Measurements from ENCODE around the gene EP400.

EP400 gene

DNA sequence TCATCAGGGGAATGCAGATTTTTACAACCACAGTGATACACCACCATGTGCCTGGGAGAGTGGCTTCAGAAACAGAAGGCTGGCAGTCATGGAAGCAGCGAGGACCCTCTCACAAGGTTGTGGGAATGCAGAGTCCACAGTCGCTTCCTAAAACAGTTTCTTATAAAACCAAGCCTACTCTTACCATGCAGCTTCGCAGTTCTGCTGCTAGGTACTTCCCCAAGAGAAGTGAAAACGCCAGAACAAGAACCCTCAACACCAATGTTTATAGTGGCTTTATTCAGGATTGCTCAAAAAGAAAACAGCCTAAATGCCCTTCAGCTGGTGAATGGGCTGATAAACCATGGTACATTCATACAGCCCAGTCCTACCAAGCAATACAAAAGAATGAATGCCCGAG, 107.2 kb downstream of the EP400 start:
- H3K36me3 ChIP-seq (ENCODE audit: control insufficient read depth, insufficient read depth, low read length), result peaks cover 21% of the 10 kb centered on the region
- WGBS, 2 experiments, result 94 to 100% methylated on average over 5 of the region's 5 CpGs
- H3K4me1 ChIP-seq (ENCODE audit: control insufficient read depth, insufficient read depth, low read length), result no peaks in the 10 kb centered on the region
- H3K27ac ChIP-seq (ENCODE audit: insufficient read depth, low read depth, low read length, poor library complexity, severe bottlenecking), result no peak overlapping the region
- H3K4me3 ChIP-seq (ENCODE audit: insufficient read depth, low read depth, low read length), result no peak overlapping the region
- no peaks in the 10 kb centered on the region for H3K9me3 ChIP-seq (ENCODE audit: control insufficient read depth, low read length)
- no peaks in the 10 kb centered on the region for H3K27me3 ChIP-seq (ENCODE audit: control insufficient read depth, insufficient read depth, low read length, poor library complexity, severe bottlenecking)

DNA sequence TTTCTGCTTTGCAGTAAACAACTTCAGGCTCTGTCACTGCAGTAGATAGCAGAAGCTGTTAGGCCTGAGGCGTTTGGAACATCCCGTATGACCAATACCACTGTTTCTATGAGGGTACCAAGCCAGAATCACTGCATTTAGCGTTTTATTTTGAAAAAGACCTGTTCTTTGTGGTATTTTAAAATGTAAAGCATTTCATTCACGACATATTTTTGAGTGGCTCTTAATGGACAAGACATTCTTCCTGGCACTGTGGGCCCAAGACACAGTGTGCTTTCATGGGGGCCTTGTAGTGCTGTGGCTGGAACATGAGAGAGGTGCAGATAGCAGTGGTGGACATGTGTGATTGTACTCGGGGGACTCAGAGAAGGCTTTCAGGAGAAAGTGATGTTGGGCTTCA, 107.9 kb downstream of the EP400 start:
- WGBS, 2 experiments, result 96 to 97% methylated on average over 5 of the region's 5 CpGs
- Histone ChIP-seq H3K27ac (ENCODE audit: insufficient read depth, low read depth, low read length, poor library complexity, severe bottlenecking) (no peak overlapping the region), H3K36me3 (ENCODE audit: control insufficient read depth, insufficient read depth, low read length) (peaks cover 25% of the 10 kb centered on the region)

DNA sequence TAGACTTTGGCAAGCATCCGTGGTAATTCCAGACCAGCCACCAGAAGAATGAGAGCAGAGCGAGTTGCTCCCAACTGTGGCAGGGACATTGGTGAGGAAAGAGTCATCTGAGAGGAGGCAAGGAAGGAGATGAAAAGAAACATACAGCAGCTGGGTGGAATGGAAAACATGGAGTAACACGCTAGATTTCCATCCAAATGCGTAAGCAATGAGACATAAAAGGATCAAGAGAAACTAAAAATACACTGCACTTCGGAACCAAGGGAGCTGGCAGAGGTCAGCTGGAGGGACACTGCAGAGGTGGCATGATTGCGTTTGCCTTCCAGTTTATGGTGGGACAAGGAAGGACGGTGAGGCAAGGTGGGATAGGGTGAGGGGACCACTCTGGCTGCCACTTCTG, 111.5 kb downstream of the EP400 start:
- Histone ChIP-seq H3K4me3 (ENCODE audit: insufficient read depth, low read depth, low read length) (no peak overlapping the region), H3K36me3 (ENCODE audit: control insufficient read depth, insufficient read depth, low read length) (peaks cover 25% of the 10 kb centered on the region)
- 97% methylated on average over 7 of the region's 7 CpGs for WGBS, 2 experiments

More for the DNA sequence above, 107.9 kb downstream of the EP400 start:
- Histone ChIP-seq H3K9me3 (ENCODE audit: control insufficient read depth, low read length) (no peaks in the 10 kb centered on the region), H3K27me3 (ENCODE audit: control insufficient read depth, insufficient read depth, low read length, poor library complexity, severe bottlenecking) (no peaks in the 10 kb centered on the region), H3K4me1 (ENCODE audit: control insufficient read depth, insufficient read depth, low read length) (no peaks in the 10 kb centered on the region), H3K4me3 (ENCODE audit: insufficient read depth, low read depth, low read length) (no peak overlapping the region)

DNA sequence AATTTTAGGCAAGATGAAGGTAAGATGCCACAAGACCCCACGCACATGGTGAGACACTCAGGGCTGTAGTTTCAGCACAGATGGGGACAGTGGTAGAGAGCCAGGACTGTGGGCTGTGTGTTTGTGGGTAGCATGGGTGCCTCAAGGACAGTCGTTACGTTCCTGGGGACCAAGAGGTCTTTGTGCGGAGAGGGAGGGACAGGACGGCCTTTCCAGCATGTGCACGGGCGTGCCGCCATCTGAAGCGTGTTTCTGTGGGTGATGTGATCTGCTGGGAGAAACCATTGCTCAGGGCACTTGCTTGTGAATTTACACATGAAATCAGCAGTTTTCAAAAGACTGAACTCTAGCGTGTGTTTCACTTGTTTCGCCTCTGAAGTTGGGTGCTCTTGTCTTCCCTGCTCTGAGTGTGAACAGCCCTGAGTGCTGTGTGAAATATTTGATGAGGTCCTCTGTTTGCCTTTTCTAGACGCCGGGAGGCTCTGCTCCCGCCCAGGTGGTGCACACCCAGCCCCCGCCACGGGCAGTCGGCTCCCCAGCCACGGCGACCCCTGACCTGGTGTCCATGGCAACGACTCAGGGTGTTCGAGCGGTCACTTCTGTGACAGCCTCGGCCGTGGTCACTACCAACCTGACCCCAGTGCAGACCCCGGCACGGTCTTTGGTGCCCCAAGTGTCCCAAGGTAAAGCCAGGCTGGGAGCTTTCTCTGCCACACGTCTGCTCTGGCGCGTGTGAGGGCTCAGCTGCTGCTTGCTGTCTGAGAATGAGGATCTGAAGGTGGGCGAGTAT, 112.1 kb downstream of the EP400 start:
- Histone ChIP-seq H3K9me3 (ENCODE audit: control insufficient read depth, low read length) (no peaks in the 10 kb centered on the region), H3K27ac (ENCODE audit: insufficient read depth, low read depth, low read length, poor library complexity, severe bottlenecking) (no peak overlapping the region), H3K4me1 (ENCODE audit: control insufficient read depth, insufficient read depth, low read length) (no peaks in the 10 kb centered on the region), H3K27me3 (ENCODE audit: control insufficient read depth, insufficient read depth, low read length, poor library complexity, severe bottlenecking) (no peaks in the 10 kb centered on the region), H3K4me3 (ENCODE audit: insufficient read depth, low read depth, low read length) (no peak overlapping the region), H3K36me3 (ENCODE audit: control insufficient read depth, insufficient read depth, low read length) (peaks cover 30% of the 10 kb centered on the region)
- WGBS, 2 experiments, result 93 to 95% methylated on average over 30 of the region's 30 CpGs

More for the DNA sequence above, 111.5 kb downstream of the EP400 start:
- Histone ChIP-seq H3K9me3 (ENCODE audit: control insufficient read depth, low read length) (no peaks in the 10 kb centered on the region), H3K27ac (ENCODE audit: insufficient read depth, low read depth, low read length, poor library complexity, severe bottlenecking) (no peak overlapping the region), H3K27me3 (ENCODE audit: control insufficient read depth, insufficient read depth, low read length, poor library complexity, severe bottlenecking) (no peaks in the 10 kb centered on the region), H3K4me1 (ENCODE audit: control insufficient read depth, insufficient read depth, low read length) (no peaks in the 10 kb centered on the region)

DNA sequence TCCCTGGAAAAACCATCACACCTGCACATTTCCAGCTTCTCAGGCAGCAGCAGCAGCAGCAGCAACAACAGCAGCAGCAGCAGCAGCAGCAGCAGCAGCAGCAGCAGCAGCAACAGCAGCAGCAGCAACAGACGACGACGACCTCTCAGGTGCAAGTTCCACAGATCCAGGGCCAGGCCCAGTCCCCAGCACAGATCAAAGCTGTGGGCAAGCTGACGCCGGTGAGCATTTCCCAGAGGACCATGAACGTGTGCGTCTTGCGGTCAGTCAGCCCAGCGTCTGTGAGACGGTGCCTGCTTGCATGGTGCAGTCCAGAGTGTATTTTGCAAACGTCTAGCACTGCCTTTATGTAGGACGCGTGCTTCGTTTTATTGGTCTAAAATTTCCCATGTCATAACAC, 112.7 kb downstream of the EP400 start:
- Histone ChIP-seq H3K36me3 (ENCODE audit: control insufficient read depth, insufficient read depth, low read length) (peaks cover 32% of the 10 kb centered on the region), H3K4me3 (ENCODE audit: insufficient read depth, low read depth, low read length) (no peak overlapping the region), H3K27me3 (ENCODE audit: control insufficient read depth, insufficient read depth, low read length, poor library complexity, severe bottlenecking) (no peaks in the 10 kb centered on the region), H3K27ac (ENCODE audit: insufficient read depth, low read depth, low read length, poor library complexity, severe bottlenecking) (no peak overlapping the region), H3K9me3 (ENCODE audit: control insufficient read depth, low read length) (no peaks in the 10 kb centered on the region), H3K4me1 (ENCODE audit: control insufficient read depth, insufficient read depth, low read length) (no peaks in the 10 kb centered on the region)
- WGBS, 2 experiments, result 96 to 97% methylated on average over 14 of the region's 14 CpGs

DNA sequence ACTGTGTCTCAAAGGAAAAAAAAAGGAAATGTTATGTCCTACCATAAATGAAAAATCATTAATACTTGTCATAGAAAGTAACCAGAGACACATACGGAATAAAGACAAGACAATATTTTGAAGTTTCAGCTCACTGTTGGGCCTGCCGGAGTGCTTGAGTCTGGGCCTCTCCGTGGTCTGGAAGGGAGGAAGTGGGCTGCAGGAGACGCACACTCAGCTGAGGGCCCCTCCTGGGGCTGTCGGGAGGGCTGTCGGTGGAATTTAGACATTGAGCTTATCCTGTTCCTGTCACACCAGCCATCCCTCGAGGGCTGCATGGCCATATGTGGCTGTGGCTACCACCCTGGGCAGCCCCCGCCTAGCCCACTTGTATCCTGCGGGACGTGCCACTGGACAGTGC, 113.7 kb downstream of the EP400 start:
- 96 to 98% methylated on average over 10 of the region's 10 CpGs for WGBS, 2 experiments
- H3K9me3 ChIP-seq (ENCODE audit: control insufficient read depth, low read length), result no peaks in the 10 kb centered on the region
- H3K27ac ChIP-seq (ENCODE audit: insufficient read depth, low read depth, low read length, poor library complexity, severe bottlenecking), result no peak overlapping the region
- peaks cover 35% of the 10 kb centered on the region for H3K36me3 ChIP-seq (ENCODE audit: control insufficient read depth, insufficient read depth, low read length)
- H3K4me1 ChIP-seq (ENCODE audit: control insufficient read depth, insufficient read depth, low read length), result no peaks in the 10 kb centered on the region
- H3K27me3 ChIP-seq (ENCODE audit: control insufficient read depth, insufficient read depth, low read length, poor library complexity, severe bottlenecking), result no peaks in the 10 kb centered on the region
- H3K4me3 ChIP-seq (ENCODE audit: insufficient read depth, low read depth, low read length), result no peak overlapping the region

DNA sequence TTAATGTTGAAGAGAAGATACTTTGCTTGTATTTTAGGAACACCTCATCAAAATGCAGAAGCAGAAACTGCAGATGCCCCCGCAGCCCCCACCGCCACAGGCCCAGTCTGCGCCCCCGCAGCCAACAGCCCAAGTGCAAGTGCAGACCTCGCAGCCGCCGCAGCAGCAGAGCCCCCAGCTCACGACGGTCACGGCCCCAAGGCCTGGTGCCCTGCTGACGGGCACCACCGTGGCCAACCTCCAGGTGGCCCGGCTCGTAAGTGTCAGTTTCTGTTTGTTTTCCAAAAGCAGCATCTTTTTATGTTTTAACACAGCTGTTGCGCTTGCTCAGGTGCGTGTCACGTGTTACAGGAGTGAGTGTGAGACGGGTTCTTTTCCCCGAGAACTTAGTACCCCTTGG, 114.9 kb downstream of the EP400 start:
- no peak overlapping the region for H3K4me3 ChIP-seq (ENCODE audit: insufficient read depth, low read depth, low read length)
- 96% methylated on average over 19 of the region's 19 CpGs for WGBS, 2 experiments
- peaks cover 35% of the 10 kb centered on the region for H3K36me3 ChIP-seq (ENCODE audit: control insufficient read depth, insufficient read depth, low read length)
- H3K9me3 ChIP-seq (ENCODE audit: control insufficient read depth, low read length), result no peaks in the 10 kb centered on the region
- H3K4me1 ChIP-seq (ENCODE audit: control insufficient read depth, insufficient read depth, low read length), result no peaks in the 10 kb centered on the region
- H3K27me3 ChIP-seq (ENCODE audit: control insufficient read depth, insufficient read depth, low read length, poor library complexity, severe bottlenecking), result no peaks in the 10 kb centered on the region
- H3K27ac ChIP-seq (ENCODE audit: insufficient read depth, low read depth, low read length, poor library complexity, severe bottlenecking), result no peak overlapping the region

DNA sequence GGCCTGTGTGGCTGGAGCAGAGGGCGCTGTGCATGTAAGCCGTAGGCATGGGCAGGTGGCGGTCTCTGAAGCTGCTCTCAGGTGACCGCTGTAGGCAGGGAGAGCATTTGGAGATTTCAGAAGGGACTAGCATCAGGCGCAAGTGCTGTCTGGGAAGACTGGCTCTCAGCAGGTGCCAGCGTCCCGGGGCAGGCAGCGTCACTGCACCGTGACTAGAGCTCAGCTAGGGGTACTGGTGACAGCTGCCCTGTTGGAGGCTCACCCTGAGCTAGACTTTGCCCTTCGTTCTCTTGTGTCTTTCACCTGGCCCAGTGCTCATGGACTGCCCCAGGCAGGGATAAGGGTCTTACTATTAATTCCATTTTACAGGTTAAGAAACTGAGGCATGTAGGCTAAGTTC, 115.5 kb downstream of the EP400 start:
- H3K36me3 ChIP-seq (ENCODE audit: control insufficient read depth, insufficient read depth, low read length), result peaks cover 35% of the 10 kb centered on the region
- no peaks in the 10 kb centered on the region for H3K27me3 ChIP-seq (ENCODE audit: control insufficient read depth, insufficient read depth, low read length, poor library complexity, severe bottlenecking)
- 96% methylated on average over 10 of the region's 10 CpGs for WGBS, 2 experiments
- no peak overlapping the region for H3K4me3 ChIP-seq (ENCODE audit: insufficient read depth, low read depth, low read length)
- H3K4me1 ChIP-seq (ENCODE audit: control insufficient read depth, insufficient read depth, low read length), result no peaks in the 10 kb centered on the region
- no peak overlapping the region for H3K27ac ChIP-seq (ENCODE audit: insufficient read depth, low read depth, low read length, poor library complexity, severe bottlenecking)
- H3K9me3 ChIP-seq (ENCODE audit: control insufficient read depth, low read length), result no peaks in the 10 kb centered on the region

DNA sequence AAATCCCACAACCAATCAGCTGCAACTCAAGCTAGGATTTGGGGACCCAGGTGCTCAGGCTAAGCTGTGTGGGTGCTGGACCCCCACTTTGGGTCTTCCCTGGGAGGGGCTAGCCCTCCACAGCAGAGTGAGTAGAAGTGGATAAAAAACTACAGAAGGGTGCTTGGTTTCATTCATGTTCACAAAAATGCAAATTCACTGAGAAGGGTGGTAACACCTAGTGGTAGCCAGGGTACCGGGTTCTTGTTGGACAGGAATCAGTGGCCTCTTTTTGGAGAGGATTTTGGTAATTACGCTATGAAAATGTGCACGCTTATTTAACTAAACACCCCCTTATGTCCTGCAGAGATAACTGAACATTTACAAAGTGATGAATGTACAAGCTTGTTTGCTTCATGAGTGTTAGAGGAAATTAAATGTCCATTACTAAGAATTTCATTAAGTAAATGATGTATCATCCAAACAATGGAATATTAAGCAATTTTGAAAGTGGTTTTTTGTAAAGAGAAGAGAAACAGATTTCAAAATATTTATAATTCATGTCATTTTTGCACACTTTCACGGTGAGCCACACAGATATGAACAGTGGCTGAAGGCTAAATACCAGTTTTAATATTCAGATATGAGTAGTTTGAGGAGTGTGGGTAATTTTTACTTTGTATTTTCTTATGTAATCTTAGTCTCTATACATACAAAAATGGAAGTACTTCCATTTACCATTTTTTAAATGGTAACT, 116.0 kb downstream of the EP400 start:
- Histone ChIP-seq H3K27me3 (ENCODE audit: control insufficient read depth, insufficient read depth, low read length, poor library complexity, severe bottlenecking) (no peaks in the 10 kb centered on the region), H3K4me1 (ENCODE audit: control insufficient read depth, insufficient read depth, low read length) (no peaks in the 10 kb centered on the region), H3K27ac (ENCODE audit: insufficient read depth, low read depth, low read length, poor library complexity, severe bottlenecking) (no peak overlapping the region), H3K4me3 (ENCODE audit: insufficient read depth, low read depth, low read length) (no peak overlapping the region), H3K9me3 (ENCODE audit: control insufficient read depth, low read length) (no peaks in the 10 kb centered on the region), H3K36me3 (ENCODE audit: control insufficient read depth, insufficient read depth, low read length) (peaks cover 35% of the 10 kb centered on the region)
- 94 to 100% methylated on average over 4 of the region's 4 CpGs for WGBS, 2 experiments

DNA sequence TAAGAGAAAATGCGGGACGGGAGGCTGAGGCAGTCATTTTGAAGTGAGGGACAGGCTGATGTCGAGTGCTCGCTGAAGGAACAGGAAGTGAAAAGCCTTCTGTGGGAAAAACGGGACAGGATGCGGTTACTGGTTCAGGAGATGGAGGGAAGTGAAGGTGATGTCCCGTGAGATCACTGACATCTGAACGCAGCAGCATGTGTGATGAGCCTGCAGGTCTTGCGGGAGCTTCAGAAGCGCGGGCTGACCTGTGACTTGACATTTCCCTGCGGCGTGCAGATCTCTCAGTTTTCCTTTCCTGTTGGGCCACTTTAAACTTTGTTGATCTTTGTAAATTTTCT, 116.6 kb downstream of the EP400 start:
- Histone ChIP-seq H3K27ac (ENCODE audit: insufficient read depth, low read depth, low read length, poor library complexity, severe bottlenecking) (no peak overlapping the region), H3K36me3 (ENCODE audit: control insufficient read depth, insufficient read depth, low read length) (peaks cover 35% of the 10 kb centered on the region), H3K27me3 (ENCODE audit: control insufficient read depth, insufficient read depth, low read length, poor library complexity, severe bottlenecking) (no peaks in the 10 kb centered on the region), H3K4me1 (ENCODE audit: control insufficient read depth, insufficient read depth, low read length) (no peaks in the 10 kb centered on the region), H3K9me3 (ENCODE audit: control insufficient read depth, low read length) (no peaks in the 10 kb centered on the region), H3K4me3 (ENCODE audit: insufficient read depth, low read depth, low read length) (no peak overlapping the region)
- 95% methylated on average over 13 of the region's 13 CpGs for WGBS, 2 experiments
